GM12878 (cell line): ENCODE measurements around the gene KRTAP10-3. TPM values are rescaled to one million over a fixed set of nuclear protein-coding genes. Genes with fewer than 3 reads are reported as not detected.

Source experiments
- ATAC-seq: fragments of 200-7000 bp; cut with Tn5 transposase; 3 replicates; pipeline ENCODE4 v1.9.1; 2020; ENCODE audit warnings: mild to moderate bottlenecking, moderate library complexity
- BruUV-seq: library from RNA; stranded (reverse); fragments of 400-500 nt; replicated peaks from 2 replicates; lab custom pipeline; 2021; lab: Mats Ljungman, UMichigan
- CTCF ChIA-PET: fragments of 300-600 bp; sonication (Branson Sonifier 250); formaldehyde crosslinking; extraction: SDS; loops from one replicate; lab custom pipeline; 2021; ENCODE audit warnings: inconsistent platforms; lab: Yijun Ruan, JAX
- POLR2A ChIA-PET: fragments of 350-600 bp; formaldehyde crosslinking; extraction: SDS; loops from one replicate; lab custom pipeline; 2021; ENCODE audit warnings: inconsistent platforms; lab: Charles Lee
- RAD21 ChIA-PET: fragments of 300-600 bp; sonication (Branson Sonifier 250); formaldehyde crosslinking; loops from one replicate; lab custom pipeline; 2023; ENCODE audit warnings: antibody characterized with exemption; ENCODE audit not compliant: unreplicated experiment; lab: Charles Lee
- SMC1A ChIA-PET: fragments of 300-600 bp; sonication (Branson Sonifier 250); formaldehyde crosslinking; loops from one replicate; lab custom pipeline; 2023; ENCODE audit not compliant: unreplicated experiment, uncharacterized antibody; lab: Charles Lee
- DNase-seq: peaks from one replicate; pipeline ENCODE4 v3.0.0-alpha.2; 2011; ENCODE audit warnings: low read depth, low spot score
- FAIRE-seq: peaks from 3 replicates; lab custom pipeline; 2011; peaks lifted over from hg19 to GRCh38; lab: Jason Lieb, UNC
- H2AFZ ChIP-seq: 2 replicates; pipeline ENCODE4 v1.6.0; 2011; ENCODE audit warnings: low read depth, low read length, control low read depth; ENCODE audit not compliant: control insufficient read depth
- H3K27ac ChIP-seq: 2 replicates; pipeline ENCODE4 v1.5.1; 2011; ENCODE audit warnings: control low read depth; ENCODE audit not compliant: control insufficient read depth, insufficient read depth
- H3K27me3 ChIP-seq, 2 experiments: replicated peaks in 1 of 2; 2 replicates each; pipeline versions ENCODE4 v1.6.0 to v1.6.1; 2011; ENCODE audit warnings: low read length in 1 of 2; ENCODE audit not compliant: control insufficient read depth in 2 of 2, insufficient read depth in 2 of 2
- H3K36me3 ChIP-seq, 2 experiments: 2 replicates each; pipeline ENCODE4 v1.5.1; 2011; ENCODE audit warnings: low read length in 1 of 2; ENCODE audit not compliant: control insufficient read depth in 2 of 2, insufficient read depth in 2 of 2
- H3K4me1 ChIP-seq: 2 replicates; pipeline ENCODE4 v1.6.1; 2011; ENCODE audit warnings: mild to moderate bottlenecking, low read length, moderate library complexity, mixed read lengths; ENCODE audit not compliant: control insufficient read depth, insufficient read depth
- H3K4me2 ChIP-seq: 2 replicates; pipeline ENCODE4 v1.6.0; 2011; ENCODE audit warnings: control low read depth; ENCODE audit not compliant: control insufficient read depth, insufficient read depth
- H3K4me3 ChIP-seq: fragments of 200-600 bp; sonication (generic); 2 replicates; pipeline ENCODE4 v1.5.1; 2016
- H3K79me2 ChIP-seq: 2 replicates; pipeline ENCODE4 v1.6.0; 2011; ENCODE audit warnings: low read length; ENCODE audit not compliant: control insufficient read depth, insufficient read depth
- H3K9ac ChIP-seq: 2 replicates; pipeline ENCODE4 v1.8.0; 2011; ENCODE audit warnings: low read length, control low read depth, mixed read lengths; ENCODE audit not compliant: control insufficient read depth, insufficient read depth
- H3K9me3 ChIP-seq: replicated peaks from 3 replicates; pipeline ENCODE4 v1.5.1; 2011; ENCODE audit warnings: mild to moderate bottlenecking, low read length; ENCODE audit not compliant: control insufficient read depth, insufficient read depth
- H4K20me1 ChIP-seq: 2 replicates; pipeline ENCODE4 v1.6.0; 2011; ENCODE audit not compliant: control insufficient read depth, insufficient read depth
- ASH2L ChIP-seq: fragments of 300-600, 200-600 bp; sonication (generic); IDR thresholded peaks from 2 replicates; pipeline ENCODE4 v1.6.1; 2017; ENCODE audit warnings: low read depth, mild to moderate bottlenecking, borderline replicate concordance
- EED ChIP-seq: sonication (generic); IDR thresholded peaks from 2 replicates; pipeline ENCODE4 v1.6.1; 2016; ENCODE audit warnings: antibody characterized with exemption, low read depth
- HDAC6 ChIP-seq: fragments of 200-600 bp; sonication (generic); IDR thresholded peaks from one replicate; pipeline ENCODE4 v1.8.0; 2017; ENCODE audit warnings: antibody characterized with exemption; ENCODE audit not compliant: unreplicated experiment
- MEF2B ChIP-seq: fragments of 450-650 bp; IDR thresholded peaks from 2 replicates; pipeline ENCODE4 v1.6.1; 2018; ENCODE audit warnings: mild to moderate bottlenecking, moderate library complexity; ENCODE audit not compliant: partially characterized antibody, poor library complexity, severe bottlenecking
- NFXL1 ChIP-seq: fragments of 450-650 bp; IDR thresholded peaks from 2 replicates; pipeline ENCODE4 v1.6.1; 2017; ENCODE audit warnings: antibody characterized with exemption, mild to moderate bottlenecking, borderline replicate concordance
- NFYA ChIP-seq: IDR thresholded peaks from 2 replicates; pipeline ENCODE4 v1.6.1; 2011; ENCODE audit warnings: low read depth, mild to moderate bottlenecking, low read length, improper control_type of control experiment, borderline replicate concordance
- NFYB ChIP-seq: IDR thresholded peaks from 2 replicates; pipeline ENCODE4 v1.6.1; 2011; ENCODE audit warnings: low read depth, mild to moderate bottlenecking, low read length, improper control_type of control experiment, moderate library complexity; ENCODE audit not compliant: insufficient read depth
- NKRF ChIP-seq: fragments of 450-650 bp; conservative IDR thresholded peaks from 2 replicates; pipeline ENCODE4 v1.6.1; 2017; ENCODE audit warnings: mild to moderate bottlenecking, moderate library complexity
- RAD51 ChIP-seq: fragments of 450-650 bp; IDR thresholded peaks from 2 replicates; pipeline ENCODE4 v1.6.1; 2016; ENCODE audit warnings: moderate library complexity, mild to moderate bottlenecking, inconsistent platforms
- SMARCA5 ChIP-seq: fragments of 450-650 bp; IDR thresholded peaks from 2 replicates; pipeline ENCODE4 v1.6.1; 2017; ENCODE audit warnings: mild to moderate bottlenecking
- SMC3 ChIP-seq: IDR thresholded peaks from 2 replicates; pipeline ENCODE4 v1.6.1; 2011; ENCODE audit warnings: low read length, improper control_type of control experiment, borderline replicate concordance
- STAT3 ChIP-seq: IDR thresholded peaks from 2 replicates; pipeline ENCODE4 v1.6.1; 2011; ENCODE audit warnings: low read depth, low read length, improper control_type of control experiment
- SUZ12 ChIP-seq: fragments of 200-600 bp; sonication (generic); IDR thresholded peaks from one replicate; pipeline ENCODE4 v1.6.1; 2018; ENCODE audit warnings: antibody characterized with exemption, mild to moderate bottlenecking; ENCODE audit not compliant: unreplicated experiment
- TCF3 ChIP-seq: IDR thresholded peaks from 2 replicates; pipeline ENCODE4 v1.6.1; 2012; ENCODE audit warnings: low read depth, mild to moderate bottlenecking, low read length, borderline replicate concordance; ENCODE audit not compliant: insufficient read depth
- WGBS: methylation state at CpG from one replicate; pipeline ENCODE4 v1.1.6; 2016; ENCODE audit warnings: low lambda C conversion rate; ENCODE audit not compliant: insufficient replicate concordance, insufficient coverage; ENCODE audit errors: missing lambda C conversion rate; 5-methylcytosine and 5-hydroxymethylcytosine counted together
- in situ Hi-C: fragments of 300-500 bp; cut with MboI; formaldehyde crosslinking; loops from 9 replicates; pipeline ENCODE4 v1.14.3; 2018; ENCODE audit warnings: mixed read lengths
- intact Hi-C: fragments of 100-400 bp; cut with micrococcal nuclease; formaldehyde crosslinking; loops from one replicate; pipeline ENCODE4 v1.14.2; 2022; ENCODE audit not compliant: unreplicated experiment
- polyA plus RNA-seq, 11 experiments: library from polyadenylated mRNA; depleted of rRNA in 4 of 11; unstranded in 6 of 11; stranded (reverse) in 5 of 11; fragments of >200 nt; fragmentation: Nextera tagmentation in 4 of 11; fragmentation: Illumina TruSeq in 1 of 11; extraction: Ambion mirVana in 4 of 11; extraction: Trizol in 1 of 11; gene quantifications; 1 replicate in 1 of 11; 2 replicates in 10 of 11; pipeline versions ENCODE4 v1.2.1 to v1.2.3, GENCODE V29; 2011 to 2016; ENCODE audit warnings: inconsistent platforms in 2 of 11, missing spikeins in 2 of 11, low read depth in 1 of 11
- total RNA-seq, 4 experiments: library from RNA; depleted of rRNA in 3 of 4; stranded (reverse); fragments of >200 nt in 3 of 4; fragmentation: Illumina TruSeq in 1 of 4; extraction: Trizol in 1 of 4; gene quantifications; 2 replicates each; pipeline versions ENCODE4 v1.2.1 to v1.2.3, GENCODE V29; 2013 to 2021
- TF ChIP-seq, protein P1 (sequence below): IDR thresholded peaks from 2 replicates; pipeline ENCODE4 v1.6.1; 2012; ENCODE audit warnings: improper control_type of control experiment, low read depth, low read length; ENCODE audit not compliant: insufficient replicate concordance

The KRTAP10-3 gene
- total and polyA plus RNA-seq, 10 of the 15 experiments (the other 5 are each of a cell fraction or from before 2014, with no cell fraction given) = not detected

- H3K27me3 ChIP-seq = no peaks in the 10 kb centered on the region
- H2AFZ ChIP-seq = no peak overlapping the region
- BruUV-seq = no TSS peak
- ChIA-PET SMC1A (no interaction called here), CTCF (no interaction called here), POLR2A (no interaction called here), RAD21 (no interaction called here)
- H4K20me1 ChIP-seq = no peaks in the 10 kb centered on the region
- WGBS = 47% methylated on average over 22 of the region's 22 CpGs
- FAIRE-seq (no peak), DNase-seq (no peak), ATAC-seq (no peak)
- no peak overlapping the region for H3K4me3 ChIP-seq
- in situ Hi-C loops (no loop called here), intact Hi-C loops (no loop called here)
- H3K27ac ChIP-seq = no peak overlapping the region
- no peak overlapping the region for H3K4me2 ChIP-seq
- H3K9ac ChIP-seq = no peak overlapping the region
- H3K36me3 ChIP-seq = no peaks in the 10 kb centered on the region
- no peak for TF ChIP-seq RAD51
- TF ChIP-seq, protein P1, sequence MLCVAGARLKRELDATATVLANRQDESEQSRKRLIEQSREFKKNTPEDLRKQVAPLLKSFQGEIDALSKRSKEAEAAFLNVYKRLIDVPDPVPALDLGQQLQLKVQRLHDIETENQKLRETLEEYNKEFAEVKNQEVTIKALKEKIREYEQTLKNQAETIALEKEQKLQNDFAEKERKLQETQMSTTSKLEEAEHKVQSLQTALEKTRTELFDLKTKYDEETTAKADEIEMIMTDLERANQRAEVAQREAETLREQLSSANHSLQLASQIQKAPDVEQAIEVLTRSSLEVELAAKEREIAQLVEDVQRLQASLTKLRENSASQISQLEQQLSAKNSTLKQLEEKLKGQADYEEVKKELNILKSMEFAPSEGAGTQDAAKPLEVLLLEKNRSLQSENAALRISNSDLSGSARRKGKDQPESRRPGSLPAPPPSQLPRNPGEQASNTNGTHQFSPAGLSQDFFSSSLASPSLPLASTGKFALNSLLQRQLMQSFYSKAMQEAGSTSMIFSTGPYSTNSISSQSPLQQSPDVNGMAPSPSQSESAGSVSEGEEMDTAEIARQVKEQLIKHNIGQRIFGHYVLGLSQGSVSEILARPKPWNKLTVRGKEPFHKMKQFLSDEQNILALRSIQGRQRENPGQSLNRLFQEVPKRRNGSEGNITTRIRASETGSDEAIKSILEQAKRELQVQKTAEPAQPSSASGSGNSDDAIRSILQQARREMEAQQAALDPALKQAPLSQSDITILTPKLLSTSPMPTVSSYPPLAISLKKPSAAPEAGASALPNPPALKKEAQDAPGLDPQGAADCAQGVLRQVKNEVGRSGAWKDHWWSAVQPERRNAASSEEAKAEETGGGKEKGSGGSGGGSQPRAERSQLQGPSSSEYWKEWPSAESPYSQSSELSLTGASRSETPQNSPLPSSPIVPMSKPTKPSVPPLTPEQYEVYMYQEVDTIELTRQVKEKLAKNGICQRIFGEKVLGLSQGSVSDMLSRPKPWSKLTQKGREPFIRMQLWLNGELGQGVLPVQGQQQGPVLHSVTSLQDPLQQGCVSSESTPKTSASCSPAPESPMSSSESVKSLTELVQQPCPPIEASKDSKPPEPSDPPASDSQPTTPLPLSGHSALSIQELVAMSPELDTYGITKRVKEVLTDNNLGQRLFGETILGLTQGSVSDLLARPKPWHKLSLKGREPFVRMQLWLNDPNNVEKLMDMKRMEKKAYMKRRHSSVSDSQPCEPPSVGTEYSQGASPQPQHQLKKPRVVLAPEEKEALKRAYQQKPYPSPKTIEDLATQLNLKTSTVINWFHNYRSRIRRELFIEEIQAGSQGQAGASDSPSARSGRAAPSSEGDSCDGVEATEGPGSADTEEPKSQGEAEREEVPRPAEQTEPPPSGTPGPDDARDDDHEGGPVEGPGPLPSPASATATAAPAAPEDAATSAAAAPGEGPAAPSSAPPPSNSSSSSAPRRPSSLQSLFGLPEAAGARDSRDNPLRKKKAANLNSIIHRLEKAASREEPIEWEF = no peak
- TF ChIP-seq NFYA = no peak
- TF ChIP-seq STAT3 = no peak
- no peak for TF ChIP-seq NKRF
- TF ChIP-seq HDAC6 = no peak
- no peak for TF ChIP-seq NFYB
- TF ChIP-seq ASH2L = no peak
- no peak for TF ChIP-seq NFXL1
- TF ChIP-seq EED = no peak
- no peak for TF ChIP-seq MEF2B
- no peak for TF ChIP-seq SMARCA5
- TF ChIP-seq TCF3 = no peak
- no peak for TF ChIP-seq SMC3
- TF ChIP-seq SUZ12 = no peak
- H3K4me1 ChIP-seq = no peaks in the 10 kb centered on the region
- H3K79me2 ChIP-seq = no peaks in the 10 kb centered on the region
- peaks cover 5% of the 10 kb centered on the region; the same call in 2 of the 3 replicates for H3K9me3 ChIP-seq
Measured at GRCh38 chr21:44579056-44579832, 20.6 kb upstream of the KRTAP10-3 start.
